Esophagus squamous epithelium (tissue), 5 donors: ENCODE measurements around the gene IBTK. TPM values are rescaled to one million over a fixed set of nuclear protein-coding genes. Genes with fewer than 3 reads are reported as not detected.
"Not testable (repeated sequence)": the region's sequence is repeated elsewhere in the genome, so short reads cannot be mapped to it uniquely, and the experiment has no call there.

Source experiments
- DNase-seq: peaks from one replicate; lab custom pipeline; 2025; lab: John Stamatoyannopoulos, UW
- H3K27ac ChIP-seq, 4 donors: fragments of 200-600 bp; sonication (generic); one replicate each; pipeline ENCODE4 v1.5.1; 2016 to 2019; ENCODE audit warnings: mild to moderate bottlenecking in 1 of 4
- H3K27me3 ChIP-seq, 4 donors: fragments of 200-600 bp; sonication (generic); 1 replicate in 3 of 4; 2 replicates in 1 of 4; pipeline versions ENCODE4 v1.5.1 to v1.6.0; 2017 to 2021; ENCODE audit warnings: antibody characterized with exemption in 1 of 4
- H3K36me3 ChIP-seq, 3 donors: fragments of 200-600 bp; sonication (generic); one replicate each; pipeline ENCODE4 v1.5.1; 2016 to 2019
- H3K4me1 ChIP-seq, 3 donors: fragments of 200-600 bp; sonication (generic); one replicate each; pipeline ENCODE4 v1.5.1; 2017 to 2019
- H3K4me3 ChIP-seq, 4 donors: fragments of 200-600 bp; sonication (generic); 1 replicate in 3 of 4; 2 replicates in 1 of 4; pipeline ENCODE4 v1.5.1; 2016 to 2019; ENCODE audit warnings: mild to moderate bottlenecking in 2 of 4, moderate library complexity in 1 of 4
- H3K9me3 ChIP-seq, 3 donors: fragments of 200-600 bp; sonication (generic); one replicate each; pipeline ENCODE4 v1.5.1; 2016 to 2019
- POLR2A ChIP-seq, 4 donors: fragments of 450-650 bp; IDR thresholded peaks; one replicate each; pipeline ENCODE4 v1.6.1; 2017; ENCODE audit warnings: antibody characterized with exemption in 4 of 4, mild to moderate bottlenecking in 4 of 4, moderate library complexity in 3 of 4
- WGBS, 2 donors: methylation state at CpG; one replicate each; pipeline ENCODE4 v1.1.5; 2018; 5-methylcytosine and 5-hydroxymethylcytosine counted together
- intact Hi-C: fragments of 100-400 bp; cut with DNase I; formaldehyde crosslinking; loops from one replicate; pipeline ENCODE4 v1.15.0; 2022
- total RNA-seq, 4 donors: library from RNA; depleted of rRNA; stranded (reverse); fragments of >200 nt; gene quantifications; one replicate each; pipeline ENCODE4 v1.1.0, GENCODE V29; 2016
- TF ChIP-seq, protein P1 (sequence below), 6 experiments: fragments of 450-650 bp in 4 of 6; fragments of 200-600 bp in 2 of 6; sonication (generic) in 2 of 6; IDR thresholded peaks; one replicate each; pipeline ENCODE4 v1.5.1; 2016 to 2019; ENCODE audit warnings: antibody characterized with exemption in 6 of 6, mild to moderate bottlenecking in 4 of 6, moderate library complexity in 4 of 6
- donor health status: DM: yes; HTN: yes; CAD: no.

The IBTK gene
- total RNA-seq, 4 donors from 2014 or later, result 15.0 to 33.5 (median 27.0) TPM

- DNase-seq, result no peak
- intact Hi-C loops, result no loop called here
- no peak overlapping the region for H3K27ac ChIP-seq
- no peaks in the 10 kb centered on the region for H3K9me3 ChIP-seq
- no peak overlapping the region for H3K4me3 ChIP-seq
- H3K27me3 ChIP-seq, result no peaks in the 10 kb centered on the region
- peaks cover 0 to under 1% (median 0%) of the 10 kb centered on the region in 3 donors for H3K4me1 ChIP-seq
- TF ChIP-seq, protein P1, sequence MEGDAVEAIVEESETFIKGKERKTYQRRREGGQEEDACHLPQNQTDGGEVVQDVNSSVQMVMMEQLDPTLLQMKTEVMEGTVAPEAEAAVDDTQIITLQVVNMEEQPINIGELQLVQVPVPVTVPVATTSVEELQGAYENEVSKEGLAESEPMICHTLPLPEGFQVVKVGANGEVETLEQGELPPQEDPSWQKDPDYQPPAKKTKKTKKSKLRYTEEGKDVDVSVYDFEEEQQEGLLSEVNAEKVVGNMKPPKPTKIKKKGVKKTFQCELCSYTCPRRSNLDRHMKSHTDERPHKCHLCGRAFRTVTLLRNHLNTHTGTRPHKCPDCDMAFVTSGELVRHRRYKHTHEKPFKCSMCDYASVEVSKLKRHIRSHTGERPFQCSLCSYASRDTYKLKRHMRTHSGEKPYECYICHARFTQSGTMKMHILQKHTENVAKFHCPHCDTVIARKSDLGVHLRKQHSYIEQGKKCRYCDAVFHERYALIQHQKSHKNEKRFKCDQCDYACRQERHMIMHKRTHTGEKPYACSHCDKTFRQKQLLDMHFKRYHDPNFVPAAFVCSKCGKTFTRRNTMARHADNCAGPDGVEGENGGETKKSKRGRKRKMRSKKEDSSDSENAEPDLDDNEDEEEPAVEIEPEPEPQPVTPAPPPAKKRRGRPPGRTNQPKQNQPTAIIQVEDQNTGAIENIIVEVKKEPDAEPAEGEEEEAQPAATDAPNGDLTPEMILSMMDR (IDR thresholded peaks at IDR 0.05), result no peak
- TF ChIP-seq POLR2A (IDR thresholded peaks at IDR 0.05), result no peak
- 95 to 98% methylated on average over 2 of the region's 2 CpGs for WGBS, 2 donors
- peaks cover 5 to 84% (median 11%) of the 10 kb centered on the region in 3 donors for H3K36me3 ChIP-seq
Observed at GRCh38 chr6:82211326-82211725, 36.2 kb downstream of the IBTK start.

DNA sequence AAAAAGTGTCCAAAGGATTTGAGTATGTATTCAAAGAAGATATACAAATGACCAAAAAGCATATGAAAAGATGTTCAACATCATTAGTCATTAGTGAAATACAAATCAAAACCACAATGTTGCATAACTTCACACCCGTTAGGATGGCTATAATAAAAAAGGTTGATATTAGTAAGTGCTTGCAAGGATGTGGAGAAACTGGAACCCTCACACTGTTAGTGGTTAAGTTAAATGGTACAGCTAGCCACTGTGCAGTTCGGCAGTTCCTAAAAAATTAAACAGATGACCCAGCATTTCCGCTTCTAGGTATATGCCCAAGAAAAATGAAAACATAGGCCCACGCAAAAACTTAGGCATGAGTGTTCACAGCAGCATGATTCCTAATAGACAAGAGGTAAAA lies 38.6 kb downstream of the IBTK start:
- H3K4me3 ChIP-seq, result no peak overlapping the region
- no peak for DNase-seq
- TF ChIP-seq POLR2A (IDR thresholded peaks at IDR 0.05), result no peak
- TF ChIP-seq, protein P1 (IDR thresholded peaks at IDR 0.05), result no peak
- peaks cover 0 to 6% (median 0%) of the 10 kb centered on the region in 3 donors for H3K4me1 ChIP-seq
- WGBS, 2 donors, result 65 to 67% methylated on average over 4 of the region's 4 CpGs
- H3K27me3 ChIP-seq, result no peaks in the 10 kb centered on the region
- no peaks in the 10 kb centered on the region for H3K9me3 ChIP-seq
- peaks cover 0 to 74% (median 4%) of the 10 kb centered on the region in 3 donors for H3K36me3 ChIP-seq
- intact Hi-C loops, result no loop called here
- no peak overlapping the region for H3K27ac ChIP-seq

- Histone ChIP-seq H3K9me3 (no peaks in the 10 kb centered on the region), H3K27me3 (no peaks in the 10 kb centered on the region), H3K36me3 (peaks cover 0 to 74% (median 0%) of the 10 kb centered on the region in 3 donors), H3K4me1 (peaks cover 0 to 6% (median 0%) of the 10 kb centered on the region in 3 donors), H3K27ac (peak overlapping the region in 3 of 4 donors; percentile 10 to 38 (median 12)), H3K4me3 (no peak overlapping the region)
- intact Hi-C loops, result no loop called here
- 40 to 63% methylated on average over 1 of the region's 1 CpG for WGBS, 2 donors
- no peak for DNase-seq
- no peak for TF ChIP-seq POLR2A (IDR thresholded peaks at IDR 0.05)
- TF ChIP-seq, protein P1 (IDR thresholded peaks at IDR 0.05), result no peak
Observed at GRCh38 chr6:82205930-82206392, 41.6 kb downstream of the IBTK start.

GRCh38 chr6:82204020-82204419 lies 43.5 kb downstream of the IBTK start:
- intact Hi-C loops, result no loop called here
- Histone ChIP-seq H3K4me3 (no peak overlapping the region), H3K36me3 (peaks cover 0 to 74% (median 4%) of the 10 kb centered on the region in 3 donors), H3K27ac (no peak overlapping the region), H3K4me1 (peaks cover 0 to 6% (median 0%) of the 10 kb centered on the region in 3 donors), H3K9me3 (no peaks in the 10 kb centered on the region), H3K27me3 (no peaks in the 10 kb centered on the region)
- no peak for TF ChIP-seq POLR2A (IDR thresholded peaks at IDR 0.05)
- TF ChIP-seq, protein P1 (IDR thresholded peaks at IDR 0.05), result no peak
- no peak for DNase-seq

DNA sequence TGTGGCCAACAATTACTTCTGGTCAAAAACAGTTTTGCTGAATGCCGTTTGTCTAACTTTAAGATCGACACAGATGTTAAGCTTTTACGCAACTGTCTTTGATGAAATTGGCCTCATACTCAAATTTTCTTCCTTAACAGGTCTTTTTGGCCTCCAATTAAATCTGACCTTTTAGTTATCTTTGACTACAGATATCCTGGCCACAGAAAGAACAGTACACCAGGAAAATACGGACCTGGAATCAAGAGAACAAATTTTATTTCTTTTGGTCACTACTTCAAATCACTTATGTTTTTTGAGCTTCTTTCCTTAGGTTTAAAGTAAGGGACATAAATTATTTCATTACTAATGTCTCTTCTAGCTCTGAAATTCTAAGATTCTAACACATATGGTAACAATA lies 49.8 kb downstream of the IBTK start:
- no peak overlapping the region for H3K4me3 ChIP-seq
- intact Hi-C loops, result no loop called here
- no peaks in the 10 kb centered on the region for H3K27me3 ChIP-seq
- TF ChIP-seq POLR2A (IDR thresholded peaks at IDR 0.05), result no peak
- TF ChIP-seq, protein P1 (IDR thresholded peaks at IDR 0.05), result no peak
- H3K4me1 ChIP-seq, result no peaks in the 10 kb centered on the region
- no peak overlapping the region for H3K27ac ChIP-seq
- no peaks in the 10 kb centered on the region for H3K9me3 ChIP-seq
- WGBS, 2 donors, result 81 to 89% methylated on average over 4 of the region's 4 CpGs
- DNase-seq, result no peak
- H3K36me3 ChIP-seq, result peaks cover 4 to 100% (median 5%) of the 10 kb centered on the region in 3 donors

- 84 to 90% methylated on average over 5 of the region's 5 CpGs for WGBS, 2 donors
- peaks cover 4 to 100% (median 5%) of the 10 kb centered on the region in 3 donors for H3K36me3 ChIP-seq
- H3K27ac ChIP-seq, H3K27me3 ChIP-seq, H3K4me3 ChIP-seq, DNase-seq, H3K9me3 ChIP-seq, intact Hi-C loops, H3K4me1 ChIP-seq: not testable (repeated sequence)
Observed at GRCh38 chr6:82197245-82197644, 50.3 kb downstream of the IBTK start.
